HepG2 (cell line): Measurements from ENCODE around the gene CA10. TPM values are rescaled to one million over a fixed set of nuclear protein-coding genes. Genes with fewer than 3 reads are reported as not detected.

Experiments
- ATAC-seq: fragments of 200-7000 bp; cut with Tn5 transposase; 3 replicates; pipeline ENCODE4 v1.9.1; 2020; ENCODE audit warnings: mild to moderate bottlenecking, moderate library complexity
- BruUV-seq: library from RNA; stranded (reverse); fragments of 400-500 nt; replicated peaks from 2 replicates; lab custom pipeline; 2021; lab: Mats Ljungman, UMichigan
- CTCF ChIA-PET: fragments of 300-600 bp; formaldehyde crosslinking; extraction: SDS; loops from one replicate; lab custom pipeline; 2021; ENCODE audit warnings: low total read pairs, inconsistent platforms, low intra/inter-chr PET ratio; lab: Yijun Ruan, JAX
- POLR2A ChIA-PET: fragments of 350-600 bp; sonication (Branson Sonifier 250); formaldehyde crosslinking; loops from one replicate; lab custom pipeline; 2020; ENCODE audit warnings: antibody characterized with exemption, inconsistent platforms; lab: Yijun Ruan, JAX
- DNase-seq: peaks from one replicate; pipeline ENCODE4 v3.0.0-alpha.2; 2015; ENCODE audit warnings: low spot score
- FAIRE-seq: peaks from 3 replicates; lab custom pipeline; 2011; peaks lifted over from hg19 to GRCh38; lab: Jason Lieb, UNC
- H2AFZ ChIP-seq: one replicate; pipeline ENCODE4 v1.6.1; 2011; ENCODE audit warnings: low read length, inconsistent platforms
- H3K27ac ChIP-seq: fragments of 300-600 bp; 3 replicates; pipeline ENCODE4 v1.8.0; 2011; ENCODE audit warnings: mixed run types, mild to moderate bottlenecking, mixed read lengths, low read length, inconsistent platforms; ENCODE audit not compliant: insufficient read depth; ENCODE audit errors: extremely low read length
- H3K27me3 ChIP-seq, 2 experiments: fragments of 200-600 bp in 1 of 2; 2 replicates in 1 of 2; 3 replicates in 1 of 2; pipeline versions ENCODE4 v1.6.0 to v1.8.0; 2011; ENCODE audit warnings: low read length in 2 of 2, mild to moderate bottlenecking in 2 of 2, moderate library complexity in 2 of 2, inconsistent platforms in 1 of 2; ENCODE audit not compliant: insufficient read depth in 2 of 2, control insufficient read depth in 1 of 2
- H3K36me3 ChIP-seq, 2 experiments: fragments of 200-600 bp in 1 of 2; replicated peaks in 1 of 2; 2 replicates in 1 of 2; 3 replicates in 1 of 2; pipeline versions ENCODE4 v1.5.1 to v1.8.0; 2011; ENCODE audit warnings: low read length in 2 of 2, inconsistent platforms in 1 of 2; ENCODE audit not compliant: insufficient read depth in 2 of 2, control insufficient read depth in 1 of 2
- H3K4me1 ChIP-seq: 2 replicates; pipeline ENCODE4 v1.5.1; 2012; ENCODE audit warnings: low read length, inconsistent platforms; ENCODE audit not compliant: insufficient read depth
- H3K4me2 ChIP-seq: 2 replicates; pipeline ENCODE4 v1.6.0; 2011; ENCODE audit warnings: low read depth, low read length, inconsistent platforms
- H3K4me3 ChIP-seq, 3 experiments: fragments of 200-600 bp in 1 of 3; sonication (generic), shearing (Covaris generic) in 1 of 3; replicated peaks in 1 of 3; 2 replicates each; pipeline ENCODE4 v1.5.1; 2011 to 2016; ENCODE audit warnings: low read length in 3 of 3, inconsistent platforms in 2 of 3, low read depth in 2 of 3, mild to moderate bottlenecking in 2 of 3, control low read depth in 1 of 3, mixed read lengths in 1 of 3; ENCODE audit not compliant: insufficient read depth in 1 of 3
- H3K79me2 ChIP-seq: one replicate; pipeline ENCODE4 v1.6.1; 2011; ENCODE audit warnings: low read length, inconsistent platforms; ENCODE audit not compliant: insufficient read depth
- H3K9ac ChIP-seq: 2 replicates; pipeline ENCODE4 v1.6.0; 2011; ENCODE audit warnings: mild to moderate bottlenecking, low read depth, low read length, inconsistent platforms; ENCODE audit not compliant: insufficient read depth
- H3K9me3 ChIP-seq: 2 replicates; pipeline ENCODE4 v1.5.1; 2012; ENCODE audit warnings: mild to moderate bottlenecking, low read length
- H4K20me1 ChIP-seq: 2 replicates; pipeline ENCODE4 v1.6.0; 2011; ENCODE audit warnings: inconsistent platforms, mild to moderate bottlenecking, low read length, moderate library complexity; ENCODE audit not compliant: insufficient read depth
- CBFB ChIP-seq: sonication (generic); formaldehyde crosslinking; IDR thresholded peaks from 2 replicates; pipeline ENCODE4 v1.4.0; 2020; ENCODE audit warnings: missing genetic modification reagents
- NR2C2 ChIP-seq: sonication (generic); formaldehyde crosslinking; IDR thresholded peaks from 2 replicates; pipeline ENCODE4 v1.4.0; 2020; ENCODE audit warnings: missing genetic modification reagents, mild to moderate bottlenecking, moderate library complexity, borderline replicate concordance
- SIN3B ChIP-seq: fragments of 150-350 bp; IDR thresholded peaks from 2 replicates; pipeline ENCODE4 v1.6.1; 2014; ENCODE audit warnings: low read length
- SMAD3 ChIP-seq: sonication (generic); formaldehyde crosslinking; IDR thresholded peaks from 2 replicates; pipeline ENCODE4 v1.4.0; 2020; ENCODE audit warnings: missing genetic modification reagents
- ZBTB2 ChIP-seq: sonication (generic); formaldehyde crosslinking; IDR thresholded peaks from 2 replicates; pipeline ENCODE4 v1.8.0; 2022; ENCODE audit warnings: low read depth, missing genetic modification reagents
- ZC3H4 ChIP-seq: sonication (generic); formaldehyde crosslinking; IDR thresholded peaks from 2 replicates; pipeline ENCODE4 v1.4.0; 2020; ENCODE audit warnings: missing genetic modification reagents, borderline replicate concordance
- ZFP1 ChIP-seq: IDR thresholded peaks from 2 replicates; pipeline ENCODE4 v1.6.1; 2016
- WGBS: methylation state at CpG from one replicate; pipeline ENCODE4 v1.1.6; 2017; ENCODE audit warnings: low lambda C conversion rate; 5-methylcytosine and 5-hydroxymethylcytosine counted together
- in situ Hi-C: cut with HindIII; loops from 2 replicates; pipeline ENCODE4 v1.10.0; 2017; ENCODE audit warnings: low pct_unique_long_range_greater_than_20kb; ENCODE audit not compliant: extremely low pct_ligation_motif_present
- intact Hi-C: fragments of 100-400 bp; cut with micrococcal nuclease; formaldehyde crosslinking; loops from one replicate; pipeline ENCODE4 v1.10.0; 2022; ENCODE audit not compliant: unreplicated experiment
- polyA plus RNA-seq, 8 experiments: library from polyadenylated mRNA; depleted of rRNA in 3 of 8; stranded (reverse) in 7 of 8; unstranded in 1 of 8; fragments of >200 nt; fragmentation: Illumina TruSeq in 4 of 8; extraction: Trizol in 4 of 8; gene quantifications; 2 replicates each; pipeline versions ENCODE4 v1.2.1 to v1.2.3, GENCODE V29; 2011 to 2016; ENCODE audit warnings: low read depth in 4 of 8, missing spikeins in 1 of 8, mixed read lengths in 1 of 8; ENCODE audit not compliant: insufficient read depth in 1 of 8
- total RNA-seq, 5 experiments: library from RNA; depleted of rRNA; stranded (reverse); fragments of >200 nt; fragmentation: Illumina TruSeq; extraction: Trizol; gene quantifications; 2 replicates each; pipeline ENCODE4 v1.2.3, GENCODE V29; 2016; ENCODE audit warnings: low read depth in 1 of 5
- TF ChIP-seq, protein P1 (sequence below): sonication (generic); formaldehyde crosslinking; IDR thresholded peaks from 2 replicates; pipeline ENCODE4 v1.9.0; 2021; ENCODE audit warnings: missing genetic modification reagents, borderline replicate concordance
- TF ChIP-seq, protein P2 (sequence below): sonication (generic); formaldehyde crosslinking; IDR thresholded peaks from 2 replicates; pipeline ENCODE4 v1.4.0; 2020; ENCODE audit warnings: missing genetic modification reagents, borderline replicate concordance

CA10 gene
- total and polyA plus RNA-seq, 2 of the 13 experiments (the other 11 are each of a cell fraction or from before 2014, with no cell fraction given): not detected

DNA sequence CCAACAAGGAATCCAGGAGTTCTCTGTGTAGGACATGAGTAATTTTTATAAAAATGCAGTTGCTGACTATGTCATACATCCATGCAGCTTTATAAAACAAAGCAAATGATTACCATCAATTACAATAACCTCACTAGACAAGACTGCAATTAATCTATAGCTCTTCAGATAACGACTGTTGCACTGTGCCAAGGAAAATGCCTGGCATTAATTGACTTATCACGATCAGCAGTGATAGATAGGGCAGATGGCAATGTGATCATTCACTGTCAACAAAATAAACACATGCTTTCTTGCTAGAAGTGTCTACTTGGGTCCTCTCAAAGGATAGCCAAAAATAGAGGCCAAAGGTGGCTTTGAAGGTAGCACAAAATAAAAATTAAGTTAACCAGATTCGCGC, 415.0 kb downstream of the CA10 start:
- Histone ChIP-seq H3K27ac (no peak overlapping the region), H2AFZ (no peak overlapping the region), H3K4me1 (no peaks in the 10 kb centered on the region), H3K27me3 (no peaks in the 10 kb centered on the region), H3K4me2 (no peak overlapping the region), H3K9ac (no peak overlapping the region), H3K4me3 (no peak overlapping the region), H4K20me1 (no peaks in the 10 kb centered on the region), H3K79me2 (no peaks in the 10 kb centered on the region), H3K9me3 (no peaks in the 10 kb centered on the region)
- in situ Hi-C loops: no loop called here
- BruUV-seq: no TSS peak
- DNase-seq (no peak), FAIRE-seq (no peak)
- 28% methylated on average over 4 of the region's 4 CpGs for WGBS
- POLR2A ChIA-PET: no interaction called here
- no peak for TF ChIP-seq SIN3B
- TF ChIP-seq, protein P1, sequence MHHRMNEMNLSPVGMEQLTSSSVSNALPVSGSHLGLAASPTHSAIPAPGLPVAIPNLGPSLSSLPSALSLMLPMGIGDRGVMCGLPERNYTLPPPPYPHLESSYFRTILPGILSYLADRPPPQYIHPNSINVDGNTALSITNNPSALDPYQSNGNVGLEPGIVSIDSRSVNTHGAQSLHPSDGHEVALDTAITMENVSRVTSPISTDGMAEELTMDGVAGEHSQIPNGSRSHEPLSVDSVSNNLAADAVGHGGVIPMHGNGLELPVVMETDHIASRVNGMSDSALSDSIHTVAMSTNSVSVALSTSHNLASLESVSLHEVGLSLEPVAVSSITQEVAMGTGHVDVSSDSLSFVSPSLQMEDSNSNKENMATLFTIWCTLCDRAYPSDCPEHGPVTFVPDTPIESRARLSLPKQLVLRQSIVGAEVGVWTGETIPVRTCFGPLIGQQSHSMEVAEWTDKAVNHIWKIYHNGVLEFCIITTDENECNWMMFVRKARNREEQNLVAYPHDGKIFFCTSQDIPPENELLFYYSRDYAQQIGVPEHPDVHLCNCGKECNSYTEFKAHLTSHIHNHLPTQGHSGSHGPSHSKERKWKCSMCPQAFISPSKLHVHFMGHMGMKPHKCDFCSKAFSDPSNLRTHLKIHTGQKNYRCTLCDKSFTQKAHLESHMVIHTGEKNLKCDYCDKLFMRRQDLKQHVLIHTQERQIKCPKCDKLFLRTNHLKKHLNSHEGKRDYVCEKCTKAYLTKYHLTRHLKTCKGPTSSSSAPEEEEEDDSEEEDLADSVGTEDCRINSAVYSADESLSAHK (CRISPR knock-in tag): no peak
- TF ChIP-seq SMAD3 (CRISPR knock-in tag): no peak
- no peak for TF ChIP-seq CBFB (CRISPR knock-in tag)
- no peak for TF ChIP-seq NR2C2 (CRISPR knock-in tag)
- TF ChIP-seq ZBTB2 (CRISPR knock-in tag): no peak
- TF ChIP-seq, protein P2, sequence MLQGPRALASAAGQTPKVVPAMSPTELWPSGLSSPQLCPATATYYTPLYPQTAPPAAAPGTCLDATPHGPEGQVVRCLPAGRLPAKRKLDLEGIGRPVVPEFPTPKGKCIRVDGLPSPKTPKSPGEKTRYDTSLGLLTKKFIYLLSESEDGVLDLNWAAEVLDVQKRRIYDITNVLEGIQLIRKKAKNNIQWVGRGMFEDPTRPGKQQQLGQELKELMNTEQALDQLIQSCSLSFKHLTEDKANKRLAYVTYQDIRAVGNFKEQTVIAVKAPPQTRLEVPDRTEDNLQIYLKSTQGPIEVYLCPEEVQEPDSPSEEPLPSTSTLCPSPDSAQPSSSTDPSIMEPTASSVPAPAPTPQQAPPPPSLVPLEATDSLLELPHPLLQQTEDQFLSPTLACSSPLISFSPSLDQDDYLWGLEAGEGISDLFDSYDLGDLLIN (CRISPR knock-in tag): no peak
- TF ChIP-seq ZFP1 (CRISPR knock-in tag): no peak
- TF ChIP-seq ZC3H4: no peak
- TF ChIP-seq, all 625 proteins: peak for 0
- no peaks in the 10 kb centered on the region for H3K36me3 ChIP-seq
- CTCF ChIA-PET: no interaction called here
- no peak for ATAC-seq
- intact Hi-C loops: no loop called here
